SK-N-SH treated with all-trans-retinoic acid at 6 μM for 48 hours (cell line): ENCODE data around the gene VIM.

ENCODE experiments used
- ATAC-seq: fragments of 200-7000 bp; cut with Tn5 transposase; 3 replicates; pipeline ENCODE4 v1.9.1; 2020; ENCODE audit warnings: mild to moderate bottlenecking, moderate library complexity
- ARNTL ChIP-seq: fragments of 450-650 bp; formaldehyde crosslinking; IDR thresholded peaks from 2 replicates; pipeline ENCODE4 v1.5.0; 2020; ENCODE audit warnings: low read depth, mild to moderate bottlenecking, moderate library complexity, borderline replicate concordance
- CSDC2 ChIP-seq: fragments of 250-450 bp; sonication (Bioruptor Pico); IDR thresholded peaks from 2 replicates; pipeline ENCODE4 v1.5.0; 2020; ENCODE audit warnings: mild to moderate bottlenecking, moderate library complexity
- ESRRG ChIP-seq: fragments of 250-450 bp; sonication (Bioruptor Pico); IDR thresholded peaks from 2 replicates; pipeline ENCODE4 v1.6.1; 2021; ENCODE audit warnings: mild to moderate bottlenecking
- GLIS3 ChIP-seq: fragments of 250-450 bp; sonication (Bioruptor Pico); IDR thresholded peaks from 2 replicates; pipeline ENCODE4 v1.5.0; 2020; ENCODE audit warnings: mild to moderate bottlenecking, moderate library complexity
- OSR1 ChIP-seq: fragments of 250-450 bp; sonication (Bioruptor Pico); IDR thresholded peaks from 2 replicates; pipeline ENCODE4 v1.8.0; 2022; ENCODE audit warnings: moderate library complexity, mild to moderate bottlenecking, inconsistent platforms
- PPARA ChIP-seq: fragments of 250-450 bp; sonication (Bioruptor Pico); IDR thresholded peaks from 2 replicates; pipeline ENCODE4 v1.5.0; 2020; ENCODE audit warnings: mild to moderate bottlenecking, borderline replicate concordance
- SNAI2 ChIP-seq: fragments of 250-450 bp; sonication (Bioruptor Pico); IDR thresholded peaks from 2 replicates; pipeline ENCODE4 v1.5.0; 2020; ENCODE audit warnings: mild to moderate bottlenecking, moderate library complexity
- TCF4 ChIP-seq: fragments of 250-450 bp; sonication (Bioruptor Pico); IDR thresholded peaks from 2 replicates; pipeline ENCODE4 v1.8.0; 2021; ENCODE audit warnings: mild to moderate bottlenecking, moderate library complexity, borderline replicate concordance
- ZFP3 ChIP-seq: fragments of 250-450 bp; sonication (Bioruptor Pico); IDR thresholded peaks from 2 replicates; pipeline ENCODE4 v1.5.0; 2020; ENCODE audit warnings: mild to moderate bottlenecking, moderate library complexity
- ZNF565 ChIP-seq: fragments of 450-650 bp; formaldehyde crosslinking; conservative IDR thresholded peaks from 2 replicates; pipeline ENCODE4 v1.5.0; 2020; ENCODE audit warnings: low read depth, mild to moderate bottlenecking, moderate library complexity
- ZNF70 ChIP-seq: fragments of 450-650 bp; formaldehyde crosslinking; IDR thresholded peaks from 2 replicates; pipeline ENCODE4 v1.5.0; 2020; ENCODE audit warnings: mild to moderate bottlenecking, moderate library complexity
- ZNF8 ChIP-seq: fragments of 450-650 bp; formaldehyde crosslinking; IDR thresholded peaks from 2 replicates; pipeline ENCODE4 v1.5.0; 2020; ENCODE audit warnings: mild to moderate bottlenecking, moderate library complexity
- TF ChIP-seq, protein P1 (sequence below): fragments of 250-450 bp; sonication (Bioruptor Pico); IDR thresholded peaks from 2 replicates; pipeline ENCODE4 v1.8.0; 2021; ENCODE audit warnings: low read depth, mild to moderate bottlenecking, moderate library complexity, borderline replicate concordance
- TF ChIP-seq, protein P2 (sequence below): fragments of 250-450 bp; sonication (Bioruptor Pico); IDR thresholded peaks from 2 replicates; pipeline ENCODE4 v1.5.1; 2020; ENCODE audit warnings: low read depth, mild to moderate bottlenecking, moderate library complexity
- TF ChIP-seq, protein P3 (sequence below): fragments of 250-450 bp; sonication (Bioruptor Pico); IDR thresholded peaks from 2 replicates; pipeline ENCODE4 v1.5.0; 2020; ENCODE audit warnings: mild to moderate bottlenecking, moderate library complexity
- TF ChIP-seq, protein P4 (sequence below): fragments of 250-450 bp; sonication (Bioruptor Pico); IDR thresholded peaks from 2 replicates; pipeline ENCODE4 v1.8.0; 2020; ENCODE audit warnings: mild to moderate bottlenecking, moderate library complexity, borderline replicate concordance
- TF ChIP-seq, protein P5 (sequence below): fragments of 250-450 bp; sonication (Bioruptor Pico); IDR thresholded peaks from 2 replicates; pipeline ENCODE4 v1.5.1; 2021; ENCODE audit warnings: mild to moderate bottlenecking, moderate library complexity

Gene VIM

DNA sequence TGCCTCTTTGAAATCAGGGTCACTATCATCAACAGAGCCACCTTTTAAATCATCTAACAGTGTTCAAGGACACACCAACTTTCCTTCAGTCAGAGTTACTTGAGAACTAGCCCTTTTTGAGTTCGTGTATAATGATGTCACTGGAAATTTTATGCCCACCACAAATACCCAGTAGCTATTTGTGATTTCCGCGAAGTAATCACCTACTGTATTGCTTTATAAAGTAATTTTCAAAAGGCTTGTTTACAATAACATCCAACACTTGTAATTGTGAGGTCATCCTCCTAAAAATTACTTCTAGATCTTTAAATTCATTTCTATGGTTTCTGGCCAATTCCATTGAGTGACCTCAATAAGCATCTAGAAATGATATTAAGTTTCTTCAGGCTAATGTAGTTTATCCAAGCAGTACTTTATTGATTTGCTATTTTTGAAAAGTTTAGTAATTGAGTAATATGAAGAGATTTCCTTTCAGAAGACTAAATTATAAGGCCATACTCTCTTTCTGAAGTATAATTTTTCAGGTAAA lies 39.3 kb upstream of the VIM start (continued):
- TF ChIP-seq ARNTL (CRISPR knock-in tag), result no peak

DNA sequence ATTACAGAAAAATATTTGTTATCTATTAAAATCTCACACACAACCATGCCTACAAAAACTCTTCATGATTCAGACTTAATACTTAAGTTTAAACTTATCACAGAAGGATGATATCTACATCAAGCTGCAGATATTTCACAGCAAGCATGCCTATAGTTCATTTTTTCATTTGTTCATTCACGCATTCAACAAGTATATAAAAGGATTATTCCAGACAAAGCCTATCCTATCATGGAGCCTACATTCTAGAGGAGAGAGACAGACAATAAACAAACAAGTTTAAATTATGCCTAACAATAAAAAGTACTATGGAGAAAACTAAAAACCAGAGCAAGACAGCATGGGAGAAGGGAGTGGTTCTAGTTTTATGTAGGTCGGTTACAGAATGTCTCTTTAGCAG lies 37.4 kb upstream of the VIM start:
- no peak for ATAC-seq
- TF ChIP-seq SNAI2 (no peak), GLIS3 (CRISPR knock-in tag) (no peak), ZNF8 (CRISPR knock-in tag) (no peak), OSR1 (CRISPR knock-in tag) (no peak), PPARA (no peak), ZNF70 (CRISPR knock-in tag) (no peak)
- TF ChIP-seq, protein P1, sequence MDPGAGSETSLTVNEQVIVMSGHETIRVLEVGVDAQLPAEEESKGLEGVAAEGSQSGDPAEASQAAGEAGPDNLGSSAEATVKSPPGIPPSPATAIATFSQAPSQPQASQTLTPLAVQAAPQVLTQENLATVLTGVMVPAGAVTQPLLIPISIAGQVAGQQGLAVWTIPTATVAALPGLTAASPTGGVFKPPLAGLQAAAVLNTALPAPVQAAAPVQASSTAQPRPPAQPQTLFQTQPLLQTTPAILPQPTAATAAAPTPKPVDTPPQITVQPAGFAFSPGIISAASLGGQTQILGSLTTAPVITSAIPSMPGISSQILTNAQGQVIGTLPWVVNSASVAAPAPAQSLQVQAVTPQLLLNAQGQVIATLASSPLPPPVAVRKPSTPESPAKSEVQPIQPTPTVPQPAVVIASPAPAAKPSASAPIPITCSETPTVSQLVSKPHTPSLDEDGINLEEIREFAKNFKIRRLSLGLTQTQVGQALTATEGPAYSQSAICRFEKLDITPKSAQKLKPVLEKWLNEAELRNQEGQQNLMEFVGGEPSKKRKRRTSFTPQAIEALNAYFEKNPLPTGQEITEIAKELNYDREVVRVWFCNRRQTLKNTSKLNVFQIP (CRISPR knock-in tag), result no peak

DNA sequence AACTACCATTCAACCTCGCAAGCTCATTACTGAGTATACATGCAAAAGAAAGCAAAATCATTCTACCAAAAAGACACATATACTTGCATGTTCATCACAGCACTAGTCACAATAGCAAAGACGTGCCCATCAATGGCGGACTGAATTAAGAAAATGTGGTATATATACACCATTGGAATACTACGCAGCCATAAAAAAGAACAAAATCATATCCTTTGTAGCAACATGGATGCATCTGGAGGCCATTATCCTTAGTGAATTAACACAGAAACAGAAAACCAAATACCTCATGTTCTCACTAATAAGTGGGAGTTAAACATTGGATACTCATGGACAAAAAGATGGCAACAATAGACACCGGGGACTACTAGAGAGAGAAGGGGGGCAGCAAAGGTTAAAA lies 33.0 kb upstream of the VIM start:
- TF ChIP-seq ZNF8 (CRISPR knock-in tag) (peak; percentile 80), OSR1 (CRISPR knock-in tag) (no peak)
- TF ChIP-seq, all 23 proteins: peak for 1

DNA sequence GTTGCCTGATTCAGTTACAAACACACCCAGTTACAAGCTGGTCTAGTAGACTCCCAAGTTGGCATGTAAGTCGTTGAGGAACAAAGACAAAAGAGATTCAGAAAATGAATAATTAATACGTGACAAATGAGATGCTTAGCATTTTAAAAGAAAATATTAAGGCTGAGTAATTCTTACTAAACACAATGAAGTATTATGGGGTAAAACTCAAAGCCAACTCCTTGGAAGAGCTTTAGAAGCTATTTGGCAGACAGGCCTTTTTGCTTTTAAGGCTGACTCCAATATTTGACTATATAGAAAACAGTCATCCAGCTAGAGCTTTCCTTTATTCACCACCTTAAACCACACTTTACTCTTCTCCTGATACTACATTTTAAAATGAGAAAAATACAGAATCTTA lies 32.0 kb upstream of the VIM start:
- no peak for ATAC-seq
- TF ChIP-seq OSR1 (CRISPR knock-in tag) (no peak), CSDC2 (CRISPR knock-in tag) (no peak), ESRRG (CRISPR knock-in tag) (no peak), ZNF8 (CRISPR knock-in tag) (no peak), ZFP3 (CRISPR knock-in tag) (no peak), ZNF70 (CRISPR knock-in tag) (no peak), ZNF565 (CRISPR knock-in tag) (no peak), SNAI2 (no peak), GLIS3 (CRISPR knock-in tag) (no peak), TCF4 (CRISPR knock-in tag) (no peak), PPARA (no peak)
- TF ChIP-seq, protein P2, sequence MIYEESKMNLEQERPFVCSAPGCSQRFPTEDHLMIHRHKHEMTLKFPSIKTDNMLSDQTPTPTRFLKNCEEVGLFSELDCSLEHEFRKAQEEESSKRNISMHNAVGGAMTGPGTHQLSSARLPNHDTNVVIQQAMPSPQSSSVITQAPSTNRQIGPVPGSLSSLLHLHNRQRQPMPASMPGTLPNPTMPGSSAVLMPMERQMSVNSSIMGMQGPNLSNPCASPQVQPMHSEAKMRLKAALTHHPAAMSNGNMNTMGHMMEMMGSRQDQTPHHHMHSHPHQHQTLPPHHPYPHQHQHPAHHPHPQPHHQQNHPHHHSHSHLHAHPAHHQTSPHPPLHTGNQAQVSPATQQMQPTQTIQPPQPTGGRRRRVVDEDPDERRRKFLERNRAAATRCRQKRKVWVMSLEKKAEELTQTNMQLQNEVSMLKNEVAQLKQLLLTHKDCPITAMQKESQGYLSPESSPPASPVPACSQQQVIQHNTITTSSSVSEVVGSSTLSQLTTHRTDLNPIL, result no peak
- TF ChIP-seq, protein P1 (CRISPR knock-in tag), result no peak
- TF ChIP-seq, protein P3, sequence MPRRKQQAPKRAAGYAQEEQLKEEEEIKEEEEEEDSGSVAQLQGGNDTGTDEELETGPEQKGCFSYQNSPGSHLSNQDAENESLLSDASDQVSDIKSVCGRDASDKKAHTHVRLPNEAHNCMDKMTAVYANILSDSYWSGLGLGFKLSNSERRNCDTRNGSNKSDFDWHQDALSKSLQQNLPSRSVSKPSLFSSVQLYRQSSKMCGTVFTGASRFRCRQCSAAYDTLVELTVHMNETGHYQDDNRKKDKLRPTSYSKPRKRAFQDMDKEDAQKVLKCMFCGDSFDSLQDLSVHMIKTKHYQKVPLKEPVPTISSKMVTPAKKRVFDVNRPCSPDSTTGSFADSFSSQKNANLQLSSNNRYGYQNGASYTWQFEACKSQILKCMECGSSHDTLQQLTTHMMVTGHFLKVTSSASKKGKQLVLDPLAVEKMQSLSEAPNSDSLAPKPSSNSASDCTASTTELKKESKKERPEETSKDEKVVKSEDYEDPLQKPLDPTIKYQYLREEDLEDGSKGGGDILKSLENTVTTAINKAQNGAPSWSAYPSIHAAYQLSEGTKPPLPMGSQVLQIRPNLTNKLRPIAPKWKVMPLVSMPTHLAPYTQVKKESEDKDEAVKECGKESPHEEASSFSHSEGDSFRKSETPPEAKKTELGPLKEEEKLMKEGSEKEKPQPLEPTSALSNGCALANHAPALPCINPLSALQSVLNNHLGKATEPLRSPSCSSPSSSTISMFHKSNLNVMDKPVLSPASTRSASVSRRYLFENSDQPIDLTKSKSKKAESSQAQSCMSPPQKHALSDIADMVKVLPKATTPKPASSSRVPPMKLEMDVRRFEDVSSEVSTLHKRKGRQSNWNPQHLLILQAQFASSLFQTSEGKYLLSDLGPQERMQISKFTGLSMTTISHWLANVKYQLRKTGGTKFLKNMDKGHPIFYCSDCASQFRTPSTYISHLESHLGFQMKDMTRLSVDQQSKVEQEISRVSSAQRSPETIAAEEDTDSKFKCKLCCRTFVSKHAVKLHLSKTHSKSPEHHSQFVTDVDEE, result no peak
- TF ChIP-seq, protein P4, sequence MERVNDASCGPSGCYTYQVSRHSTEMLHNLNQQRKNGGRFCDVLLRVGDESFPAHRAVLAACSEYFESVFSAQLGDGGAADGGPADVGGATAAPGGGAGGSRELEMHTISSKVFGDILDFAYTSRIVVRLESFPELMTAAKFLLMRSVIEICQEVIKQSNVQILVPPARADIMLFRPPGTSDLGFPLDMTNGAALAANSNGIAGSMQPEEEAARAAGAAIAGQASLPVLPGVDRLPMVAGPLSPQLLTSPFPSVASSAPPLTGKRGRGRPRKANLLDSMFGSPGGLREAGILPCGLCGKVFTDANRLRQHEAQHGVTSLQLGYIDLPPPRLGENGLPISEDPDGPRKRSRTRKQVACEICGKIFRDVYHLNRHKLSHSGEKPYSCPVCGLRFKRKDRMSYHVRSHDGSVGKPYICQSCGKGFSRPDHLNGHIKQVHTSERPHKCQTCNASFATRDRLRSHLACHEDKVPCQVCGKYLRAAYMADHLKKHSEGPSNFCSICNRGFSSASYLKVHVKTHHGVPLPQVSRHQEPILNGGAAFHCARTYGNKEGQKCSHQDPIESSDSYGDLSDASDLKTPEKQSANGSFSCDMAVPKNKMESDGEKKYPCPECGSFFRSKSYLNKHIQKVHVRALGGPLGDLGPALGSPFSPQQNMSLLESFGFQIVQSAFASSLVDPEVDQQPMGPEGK (CRISPR knock-in tag), result no peak
- TF ChIP-seq, protein P5, sequence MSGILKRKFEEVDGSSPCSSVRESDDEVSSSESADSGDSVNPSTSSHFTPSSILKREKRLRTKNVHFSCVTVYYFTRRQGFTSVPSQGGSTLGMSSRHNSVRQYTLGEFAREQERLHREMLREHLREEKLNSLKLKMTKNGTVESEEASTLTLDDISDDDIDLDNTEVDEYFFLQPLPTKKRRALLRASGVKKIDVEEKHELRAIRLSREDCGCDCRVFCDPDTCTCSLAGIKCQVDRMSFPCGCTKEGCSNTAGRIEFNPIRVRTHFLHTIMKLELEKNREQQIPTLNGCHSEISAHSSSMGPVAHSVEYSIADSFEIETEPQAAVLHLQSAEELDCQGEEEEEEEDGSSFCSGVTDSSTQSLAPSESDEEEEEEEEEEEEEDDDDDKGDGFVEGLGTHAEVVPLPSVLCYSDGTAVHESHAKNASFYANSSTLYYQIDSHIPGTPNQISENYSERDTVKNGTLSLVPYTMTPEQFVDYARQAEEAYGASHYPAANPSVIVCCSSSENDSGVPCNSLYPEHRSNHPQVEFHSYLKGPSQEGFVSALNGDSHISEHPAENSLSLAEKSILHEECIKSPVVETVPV (CRISPR knock-in tag), result no peak

More for the DNA sequence above, 33.0 kb upstream of the VIM start:
- no peak for ATAC-seq
